SJSA1 (cell line): Measurements from ENCODE around the gene DDR2. TPM values are rescaled to one million over a fixed set of nuclear protein-coding genes. Genes with fewer than 3 reads are reported as not detected.

Source experiments
- DNase-seq, 2 experiments: peaks; one replicate each; pipeline ENCODE4 v3.0.0-alpha.2; 2015 to 2020; ENCODE audit warnings: low spot score in 2 of 2, low read depth in 1 of 2
- H3K27ac ChIP-seq: fragments of 250-450 bp; sonication (Bioruptor Pico); 2 replicates; pipeline ENCODE4 v1.5.1; 2020; ENCODE audit warnings: mild to moderate bottlenecking, moderate library complexity
- H3K27me3 ChIP-seq: fragments of 250-450 bp; sonication (Bioruptor Pico); replicated peaks from 2 replicates; pipeline ENCODE4 v1.5.1; 2020; ENCODE audit warnings: mild to moderate bottlenecking, moderate library complexity
- H3K36me3 ChIP-seq: fragments of 250-450 bp; sonication (Bioruptor Pico); 2 replicates; pipeline ENCODE4 v1.5.1; 2020; ENCODE audit warnings: mild to moderate bottlenecking
- H3K4me1 ChIP-seq: fragments of 250-450 bp; sonication (Bioruptor Pico); replicated peaks from 2 replicates; pipeline ENCODE4 v1.6.1; 2021; ENCODE audit warnings: mild to moderate bottlenecking
- H3K4me3 ChIP-seq: fragments of 250-450 bp; sonication (Bioruptor Pico); 2 replicates; pipeline ENCODE4 v1.5.1; 2020; ENCODE audit warnings: mild to moderate bottlenecking
- H3K9me3 ChIP-seq: fragments of 250-450 bp; sonication (Bioruptor Pico); replicated peaks from 2 replicates; pipeline ENCODE4 v1.5.1; 2020; ENCODE audit warnings: mild to moderate bottlenecking
- total RNA-seq: library from RNA; depleted of rRNA; stranded (reverse); fragments of >200 nt; shearing (Covaris generic); gene quantifications from 2 replicates; pipeline ENCODE4 v1.2.3, GENCODE V29; 2014

DDR2 gene
- total RNA-seq, 1 experiment from 2014 or later, result 62.8 TPM

DNA sequence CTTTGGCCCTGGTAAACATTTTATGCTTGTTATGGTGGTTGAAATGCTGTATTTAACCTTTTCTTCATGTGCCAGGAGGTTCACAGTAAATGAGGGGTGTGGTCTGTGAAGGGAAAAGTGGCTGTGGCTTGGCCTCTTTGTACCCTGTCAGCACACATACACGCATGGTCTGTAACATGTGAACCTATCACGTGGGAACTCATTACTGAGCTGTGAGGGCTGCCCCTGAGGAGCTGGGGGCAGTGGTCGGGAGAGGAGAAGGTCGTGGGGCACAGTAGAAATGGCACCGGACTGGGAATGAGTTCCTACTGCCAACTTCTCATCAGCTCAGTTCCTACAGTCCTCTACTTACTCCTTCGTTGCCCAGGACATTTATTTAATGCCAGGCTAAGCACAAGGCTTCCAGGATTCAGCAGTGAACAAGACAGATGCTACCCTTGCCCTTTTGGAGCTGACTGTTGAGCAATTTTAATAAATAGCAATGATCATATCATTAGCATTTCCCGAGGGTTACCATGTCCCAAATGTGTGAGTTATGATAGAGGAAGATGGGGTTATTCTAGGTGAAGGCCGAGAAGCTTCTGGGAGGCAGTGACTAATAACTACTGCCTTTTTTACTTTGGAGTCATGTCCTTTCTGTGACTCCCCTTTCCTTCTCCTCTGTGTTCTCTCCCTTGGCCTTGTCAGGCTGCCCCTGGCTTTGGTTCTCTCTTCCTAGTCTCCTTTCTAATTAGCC, 38.8 kb downstream of the DDR2 start:
- Histone ChIP-seq H3K4me3 (no peak overlapping the region), H3K27ac (peak overlapping the region; percentile 26; the same call in 1 of the 2 replicates), H3K36me3 (peaks cover 12% of the 10 kb centered on the region; the same call in 1 of the 2 replicates), H3K9me3 (no peaks in the 10 kb centered on the region), H3K4me1 (peaks cover 54% of the 10 kb centered on the region), H3K27me3 (no peaks in the 10 kb centered on the region)
- no peak for DNase-seq

GRCh38 chr1:162671664-162672410, 39.6 kb downstream of the DDR2 start:
- Histone ChIP-seq H3K4me3 (no peak overlapping the region), H3K27ac (peak overlapping the region; percentile 26; the same call in 1 of the 2 replicates), H3K4me1 (peaks cover 57% of the 10 kb centered on the region), H3K27me3 (no peaks in the 10 kb centered on the region), H3K9me3 (no peaks in the 10 kb centered on the region), H3K36me3 (peaks cover 9% of the 10 kb centered on the region; the same call in 1 of the 2 replicates)
- DNase-seq, result no peak

GRCh38 chr1:162672622-162673260, 40.5 kb downstream of the DDR2 start:
- Histone ChIP-seq H3K4me3 (no peak overlapping the region), H3K27me3 (no peaks in the 10 kb centered on the region), H3K27ac (peak overlapping the region; percentile 61), H3K4me1 (peaks cover 57% of the 10 kb centered on the region), H3K9me3 (no peaks in the 10 kb centered on the region), H3K36me3 (peaks cover 9% of the 10 kb centered on the region; the same call in 1 of the 2 replicates)
- DNase-seq, result no peak

GRCh38 chr1:162674034-162674608, 41.9 kb downstream of the DDR2 start:
- Histone ChIP-seq H3K4me3 (no peak overlapping the region), H3K27me3 (no peaks in the 10 kb centered on the region), H3K36me3 (peaks cover 19% of the 10 kb centered on the region), H3K27ac (peak overlapping the region; percentile 61), H3K9me3 (no peaks in the 10 kb centered on the region), H3K4me1 (peaks cover 65% of the 10 kb centered on the region)
- DNase-seq, result peak in 1 of 2 experiments; percentile 50

GRCh38 chr1:162676087-162676486, 43.8 kb downstream of the DDR2 start:
- peaks cover 23% of the 10 kb centered on the region for H3K36me3 ChIP-seq
- H3K27ac ChIP-seq, result peak overlapping the region; percentile 31
- no peak overlapping the region for H3K4me3 ChIP-seq
- DNase-seq, result no peak
- H3K4me1 ChIP-seq, result peaks cover 69% of the 10 kb centered on the region
- H3K27me3 ChIP-seq, result no peaks in the 10 kb centered on the region
- H3K9me3 ChIP-seq, result no peaks in the 10 kb centered on the region; the same call in 1 of the 2 replicates

DNA sequence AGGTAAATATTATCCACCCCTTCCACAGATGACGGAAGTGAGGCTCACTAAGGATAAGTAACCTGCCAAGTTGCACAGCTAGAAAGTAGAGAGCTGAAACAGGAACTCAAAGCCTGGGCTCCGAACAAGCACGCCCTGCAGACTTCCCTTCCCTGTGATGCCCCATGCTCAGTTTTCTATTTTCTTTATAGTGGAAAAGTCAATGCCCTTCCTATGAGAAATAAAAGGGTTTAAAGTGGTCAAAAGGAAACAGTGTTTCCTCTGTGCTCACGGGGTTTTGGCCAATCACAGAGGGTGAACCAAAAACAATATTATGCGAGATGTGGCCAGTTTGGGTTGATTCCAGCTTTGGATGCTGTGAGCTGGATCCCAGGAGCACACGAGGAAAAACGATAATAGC, 44.5 kb downstream of the DDR2 start:
- H3K4me3 ChIP-seq, result no peak overlapping the region
- DNase-seq, result no peak
- no peak overlapping the region for H3K27ac ChIP-seq
- H3K36me3 ChIP-seq, result peaks cover 17% of the 10 kb centered on the region
- no peaks in the 10 kb centered on the region for H3K27me3 ChIP-seq
- H3K9me3 ChIP-seq, result no peaks in the 10 kb centered on the region; the same call in 1 of the 2 replicates
- peaks cover 69% of the 10 kb centered on the region for H3K4me1 ChIP-seq

DNA sequence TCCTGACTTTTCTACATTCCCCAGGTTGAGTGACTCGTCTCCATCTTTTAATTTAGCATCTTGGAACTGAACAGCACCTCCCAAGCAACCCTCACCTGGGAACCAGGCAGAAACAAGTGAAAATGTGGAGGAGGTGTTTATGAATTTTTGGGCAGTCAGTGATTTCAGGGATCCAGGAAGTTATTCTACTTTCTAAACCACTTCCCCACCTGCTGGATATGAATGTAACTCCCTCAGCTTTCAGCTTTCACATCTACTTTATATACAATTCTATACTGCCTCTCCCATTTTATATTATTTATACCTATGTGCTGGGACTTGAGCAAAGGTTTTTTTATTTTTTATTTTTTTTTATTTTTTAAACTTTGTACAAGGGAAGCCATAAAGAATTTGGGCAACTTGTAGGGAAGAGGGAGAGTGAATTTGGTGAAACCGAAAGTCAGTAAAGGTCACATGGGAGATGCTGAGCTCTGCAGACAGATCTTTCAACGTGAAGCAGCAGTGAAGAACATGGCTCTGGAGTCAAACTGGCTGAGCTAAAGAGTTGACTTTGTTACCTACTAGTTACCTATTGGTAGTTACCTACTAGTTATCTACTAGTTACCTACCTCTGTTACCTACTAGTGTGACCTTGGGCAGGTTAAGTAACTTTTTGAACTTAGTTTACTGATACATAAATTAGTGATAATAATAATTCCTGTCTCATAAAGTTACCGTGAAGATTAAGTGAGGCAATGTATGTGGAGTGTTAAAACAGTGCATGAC, 45.5 kb downstream of the DDR2 start:
- H3K4me1 ChIP-seq, result peaks cover 63% of the 10 kb centered on the region
- no peak for DNase-seq
- H3K27me3 ChIP-seq, result no peaks in the 10 kb centered on the region
- no peak overlapping the region for H3K27ac ChIP-seq
- peaks cover 17% of the 10 kb centered on the region for H3K36me3 ChIP-seq
- H3K9me3 ChIP-seq, result no peaks in the 10 kb centered on the region; the same call in 1 of the 2 replicates
- H3K4me3 ChIP-seq, result no peak overlapping the region

DNA sequence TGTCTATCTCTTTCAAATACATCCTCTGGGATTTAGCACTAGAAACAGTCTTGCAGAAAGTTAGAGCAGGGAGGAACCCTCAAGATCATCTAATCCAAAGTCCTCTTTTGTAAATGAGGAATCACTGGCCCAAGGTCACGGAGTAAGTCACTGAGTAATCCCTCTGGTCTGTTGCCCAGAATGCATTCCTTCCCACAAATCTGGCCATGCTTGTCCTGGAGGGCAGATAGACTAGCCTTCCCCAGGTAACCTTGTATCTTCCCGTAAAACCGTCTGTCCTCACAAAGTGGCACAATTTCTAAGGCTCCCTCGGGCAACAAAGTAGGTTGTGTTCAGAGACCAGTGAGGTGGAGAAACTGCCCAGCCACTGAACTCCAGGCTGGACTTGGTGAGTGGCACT, 46.2 kb downstream of the DDR2 start:
- Histone ChIP-seq H3K9me3 (no peaks in the 10 kb centered on the region; the same call in 1 of the 2 replicates), H3K27ac (no peak overlapping the region)

DNA sequence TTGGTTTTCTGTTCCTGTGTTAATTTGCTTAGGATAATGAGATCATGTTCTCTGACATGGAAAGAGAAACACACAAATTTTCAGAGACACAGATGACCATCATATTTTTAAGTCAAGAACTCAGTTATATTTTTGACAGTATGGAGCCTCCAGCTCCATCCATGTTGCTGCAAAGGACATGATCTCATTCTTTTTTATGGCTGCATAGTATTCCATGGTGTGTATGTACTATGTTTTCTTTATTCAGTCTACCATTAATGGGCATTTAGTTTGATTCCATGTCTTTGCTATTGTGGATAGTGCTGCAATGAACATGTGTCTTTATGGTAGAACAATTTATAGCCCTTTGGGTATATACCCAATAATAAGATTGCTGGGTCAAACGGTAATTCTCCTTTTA, 47.0 kb downstream of the DDR2 start:
- Histone ChIP-seq H3K27ac (no peak overlapping the region), H3K4me1 (peaks cover 48% of the 10 kb centered on the region), H3K27me3 (no peaks in the 10 kb centered on the region), H3K9me3 (no peaks in the 10 kb centered on the region; the same call in 1 of the 2 replicates), H3K4me3 (no peak overlapping the region), H3K36me3 (peaks cover 17% of the 10 kb centered on the region)
- DNase-seq, result no peak

More for the DNA sequence above, 46.2 kb downstream of the DDR2 start:
- H3K36me3 ChIP-seq, result peaks cover 17% of the 10 kb centered on the region
- no peak overlapping the region for H3K4me3 ChIP-seq
- H3K4me1 ChIP-seq, result peaks cover 56% of the 10 kb centered on the region
- no peaks in the 10 kb centered on the region for H3K27me3 ChIP-seq
- no peak for DNase-seq

GRCh38 chr1:162680419-162681121, 48.3 kb downstream of the DDR2 start:
- no peak overlapping the region for H3K4me3 ChIP-seq
- H3K27me3 ChIP-seq, result no peaks in the 10 kb centered on the region
- no peaks in the 10 kb centered on the region; the same call in 1 of the 2 replicates for H3K9me3 ChIP-seq
- H3K27ac ChIP-seq, result no peak overlapping the region
- peaks cover 17% of the 10 kb centered on the region for H3K36me3 ChIP-seq
- peaks cover 42% of the 10 kb centered on the region for H3K4me1 ChIP-seq
- no peak for DNase-seq

GRCh38 chr1:162681122-162681436, 48.8 kb downstream of the DDR2 start:
- H3K27me3 ChIP-seq, result no peaks in the 10 kb centered on the region
- no peaks in the 10 kb centered on the region; the same call in 1 of the 2 replicates for H3K9me3 ChIP-seq
- H3K4me3 ChIP-seq, result no peak overlapping the region
- no peak for DNase-seq
- H3K4me1 ChIP-seq, result peaks cover 37% of the 10 kb centered on the region
- H3K36me3 ChIP-seq, result peaks cover 17% of the 10 kb centered on the region
- H3K27ac ChIP-seq, result no peak overlapping the region

DNA sequence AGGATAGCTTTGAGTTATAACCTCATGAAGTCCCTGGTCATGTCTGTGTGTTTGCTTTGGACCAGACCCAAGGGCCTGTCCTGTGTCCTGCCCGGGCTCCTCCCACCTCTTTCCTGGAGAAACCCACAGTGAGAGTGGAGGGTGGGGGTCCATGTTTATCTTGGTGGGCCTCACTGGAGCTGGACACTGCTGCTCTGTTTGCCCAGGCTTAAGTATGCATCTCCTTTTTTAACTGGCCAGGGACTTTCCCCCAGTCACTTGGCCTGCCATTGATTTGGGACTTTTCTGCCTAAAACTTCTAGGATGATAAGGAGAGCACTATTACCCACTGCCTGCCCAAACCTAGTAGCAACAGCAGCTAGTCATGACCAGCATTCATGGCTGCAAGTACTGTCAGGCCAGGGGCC, 49.8 kb downstream of the DDR2 start:
- H3K36me3 ChIP-seq, result peaks cover 17% of the 10 kb centered on the region
- H3K27ac ChIP-seq, result no peak overlapping the region
- H3K9me3 ChIP-seq, result no peaks in the 10 kb centered on the region; the same call in 1 of the 2 replicates
- no peak overlapping the region for H3K4me3 ChIP-seq
- H3K27me3 ChIP-seq, result no peaks in the 10 kb centered on the region
- H3K4me1 ChIP-seq, result peaks cover 31% of the 10 kb centered on the region
- DNase-seq, result no peak
